Measurements from ENCODE around the gene UTP25.

UTP25 gene

DNA sequence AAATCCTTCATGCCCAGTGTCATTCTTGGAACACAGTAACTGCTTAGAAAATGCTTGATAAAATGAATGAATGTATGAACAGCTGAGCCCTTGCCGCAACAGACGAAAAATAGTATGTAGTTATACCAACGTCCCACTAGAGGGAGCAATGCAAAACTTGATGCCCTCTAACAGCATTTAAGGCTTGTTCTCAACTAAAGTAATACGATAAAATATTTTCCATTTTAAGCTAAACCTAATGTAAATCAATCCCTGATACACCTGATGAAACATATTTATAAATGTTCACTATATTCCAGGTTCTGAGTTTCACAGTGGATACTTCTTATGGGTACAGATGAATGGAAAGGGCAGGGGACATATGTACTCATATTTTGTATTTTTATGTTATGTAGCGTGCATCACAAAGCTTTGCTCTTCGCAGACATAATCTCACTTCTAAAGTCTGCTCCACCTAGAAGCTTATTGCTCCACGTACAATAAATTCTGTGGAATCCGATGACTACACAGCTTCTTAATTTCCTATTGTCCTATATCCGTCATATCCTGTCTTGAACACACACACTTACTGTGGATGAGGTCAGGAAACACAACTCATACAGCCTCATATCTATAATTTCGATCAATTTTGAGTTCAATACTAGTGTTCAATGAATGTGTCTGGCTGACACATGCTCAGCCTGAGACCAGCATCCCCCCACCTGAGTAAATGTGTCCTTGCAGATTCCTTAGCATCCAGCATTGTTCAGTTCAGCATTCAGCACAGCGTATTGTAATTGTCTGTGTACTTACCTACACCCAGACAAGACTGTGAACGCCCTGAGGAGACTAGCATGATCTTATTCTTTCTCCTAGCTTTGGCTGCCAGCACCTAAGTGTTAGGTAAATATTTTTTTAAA is 4.4 kb upstream of the UTP25 start:
- Histone ChIP-seq H3K27ac (ENCODE audit: low read depth, low read length) (no peak overlapping the region), H3F3A (ENCODE audit: control insufficient read depth, insufficient read depth) (peaks cover 3% of the 10 kb centered on the region; the same call in 1 of the 2 replicates), H3K4me2 (ENCODE audit: low read length) (peak overlapping the region; percentile 20), H3K79me2 (ENCODE audit: control insufficient read depth, low read length) (peaks cover 7% of the 10 kb centered on the region), H3K4me1 (ENCODE audit: control insufficient read depth, low read length) (peaks cover 10% of the 10 kb centered on the region), H3K4me3 (ENCODE audit: low read length) (no peak overlapping the region), H3K27me3 (ENCODE audit: control insufficient read depth, low read length) (peaks cover 11% of the 10 kb centered on the region), H3K36me3 (ENCODE audit: control insufficient read depth, low read length) (peaks cover 3% of the 10 kb centered on the region; the same call in 1 of the 2 replicates), H4K20me1 (ENCODE audit: control insufficient read depth, insufficient read depth, low read depth, low read length) (no peaks in the 10 kb centered on the region), H3K9me3 (ENCODE audit: control insufficient read depth, insufficient read depth, low read length) (no peaks in the 10 kb centered on the region), H3K9me2 (replicated peaks; ENCODE audit: control insufficient read depth, low read length) (no peaks in the 10 kb centered on the region)
- no peak for TF ChIP-seq EZH2phosphoT487 (IDR thresholded peaks at IDR 0.05; ENCODE audit: borderline replicate concordance, low read length)
- TF ChIP-seq, protein P1, sequence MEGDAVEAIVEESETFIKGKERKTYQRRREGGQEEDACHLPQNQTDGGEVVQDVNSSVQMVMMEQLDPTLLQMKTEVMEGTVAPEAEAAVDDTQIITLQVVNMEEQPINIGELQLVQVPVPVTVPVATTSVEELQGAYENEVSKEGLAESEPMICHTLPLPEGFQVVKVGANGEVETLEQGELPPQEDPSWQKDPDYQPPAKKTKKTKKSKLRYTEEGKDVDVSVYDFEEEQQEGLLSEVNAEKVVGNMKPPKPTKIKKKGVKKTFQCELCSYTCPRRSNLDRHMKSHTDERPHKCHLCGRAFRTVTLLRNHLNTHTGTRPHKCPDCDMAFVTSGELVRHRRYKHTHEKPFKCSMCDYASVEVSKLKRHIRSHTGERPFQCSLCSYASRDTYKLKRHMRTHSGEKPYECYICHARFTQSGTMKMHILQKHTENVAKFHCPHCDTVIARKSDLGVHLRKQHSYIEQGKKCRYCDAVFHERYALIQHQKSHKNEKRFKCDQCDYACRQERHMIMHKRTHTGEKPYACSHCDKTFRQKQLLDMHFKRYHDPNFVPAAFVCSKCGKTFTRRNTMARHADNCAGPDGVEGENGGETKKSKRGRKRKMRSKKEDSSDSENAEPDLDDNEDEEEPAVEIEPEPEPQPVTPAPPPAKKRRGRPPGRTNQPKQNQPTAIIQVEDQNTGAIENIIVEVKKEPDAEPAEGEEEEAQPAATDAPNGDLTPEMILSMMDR (IDR thresholded peaks at IDR 0.05; ENCODE audit: low read depth, low read length, poor library complexity, severe bottlenecking): peak; percentile 73

DNA sequence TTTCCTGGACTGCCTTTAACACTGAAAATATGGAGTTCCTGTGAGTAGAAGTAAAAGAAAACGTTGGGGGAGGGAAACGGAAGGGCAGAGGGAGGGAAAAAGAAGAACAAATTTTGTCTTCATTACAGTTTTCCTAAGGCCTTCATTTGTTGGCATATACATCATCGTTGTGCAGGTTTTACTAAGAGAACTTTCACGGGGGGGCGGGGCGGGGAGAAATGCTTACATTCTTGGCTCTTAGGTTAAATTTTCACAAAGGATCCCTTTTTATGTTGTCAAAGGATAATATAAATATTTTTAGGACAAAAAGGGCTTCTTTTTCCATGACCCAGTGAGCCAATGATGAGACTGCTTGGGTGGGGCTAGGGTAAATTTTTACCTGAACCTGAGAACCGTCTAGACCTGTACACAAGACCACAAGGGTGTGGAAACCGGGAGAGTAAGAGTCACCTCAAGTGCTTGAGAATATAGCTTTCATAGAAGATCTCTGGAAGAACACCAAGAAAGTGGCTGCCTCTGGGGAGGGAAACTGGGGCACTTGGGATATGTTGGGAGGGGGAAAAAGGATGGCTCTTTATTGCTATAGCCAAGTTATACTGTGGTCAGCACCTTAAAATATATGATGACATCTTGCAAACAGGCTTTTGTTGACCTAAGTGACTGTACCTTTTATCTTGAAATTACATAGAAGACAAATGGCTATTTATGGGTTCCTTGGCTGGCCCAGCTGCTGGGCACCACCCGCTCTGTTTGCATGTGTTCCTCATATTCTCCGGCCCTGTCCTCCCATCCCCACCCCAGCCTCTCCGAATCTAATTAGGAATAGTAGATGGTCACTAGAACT is 2.0 kb upstream of the UTP25 start:
- Histone ChIP-seq H3K4me3 (ENCODE audit: low read length) (no peak overlapping the region), H3K4me1 (ENCODE audit: control insufficient read depth, low read length) (peaks cover 22% of the 10 kb centered on the region), H4K20me1 (ENCODE audit: control insufficient read depth, insufficient read depth, low read depth, low read length) (no peaks in the 10 kb centered on the region), H3K79me2 (ENCODE audit: control insufficient read depth, low read length) (peaks cover 31% of the 10 kb centered on the region), H3K9me3 (ENCODE audit: control insufficient read depth, insufficient read depth, low read length) (no peaks in the 10 kb centered on the region), H3K4me2 (ENCODE audit: low read length) (no peak overlapping the region), H3K27ac (ENCODE audit: low read depth, low read length) (no peak overlapping the region), H3K27me3 (ENCODE audit: control insufficient read depth, low read length) (no peaks in the 10 kb centered on the region; the same call in 1 of the 2 replicates), H3F3A (ENCODE audit: control insufficient read depth, insufficient read depth) (peaks cover 3% of the 10 kb centered on the region), H3K9me2 (replicated peaks; ENCODE audit: control insufficient read depth, low read length) (no peaks in the 10 kb centered on the region), H3K36me3 (ENCODE audit: control insufficient read depth, low read length) (peaks cover 16% of the 10 kb centered on the region)
- no peak for TF ChIP-seq EZH2phosphoT487 (IDR thresholded peaks at IDR 0.05; ENCODE audit: borderline replicate concordance, low read length)
- TF ChIP-seq, protein P1 (IDR thresholded peaks at IDR 0.05; ENCODE audit: low read depth, low read length, poor library complexity, severe bottlenecking): no peak

DNA sequence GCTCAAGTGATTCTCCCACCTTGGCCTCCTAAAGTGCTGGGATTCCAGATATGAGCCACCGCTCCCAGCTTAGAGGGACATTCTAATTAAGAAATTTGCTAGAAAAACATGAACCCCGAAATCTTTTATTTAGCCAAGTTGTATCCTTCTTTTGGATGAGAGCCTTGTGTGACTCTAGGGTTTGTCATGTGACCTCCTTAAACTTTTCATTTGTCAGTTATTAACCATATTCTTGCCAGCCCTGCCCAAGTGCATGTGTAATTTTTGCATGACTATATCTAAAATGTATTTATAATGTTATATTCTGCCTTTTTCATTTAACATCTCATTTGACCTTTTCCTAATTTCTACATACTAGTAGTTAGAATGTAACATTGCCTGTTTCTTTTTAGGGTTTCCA is 1.9 kb downstream of the UTP25 start:
- peaks cover 53% of the 10 kb centered on the region for H3K36me3 ChIP-seq (ENCODE audit: control insufficient read depth, low read length)

More for the DNA sequence above, 1.9 kb downstream of the UTP25 start:
- Histone ChIP-seq H3K27ac (ENCODE audit: low read depth, low read length) (no peak overlapping the region), H3K9me3 (ENCODE audit: control insufficient read depth, insufficient read depth, low read length) (no peaks in the 10 kb centered on the region), H3K79me2 (ENCODE audit: control insufficient read depth, low read length) (peaks cover 36% of the 10 kb centered on the region), H3K9me2 (replicated peaks; ENCODE audit: control insufficient read depth, low read length) (no peaks in the 10 kb centered on the region), H3K27me3 (ENCODE audit: control insufficient read depth, low read length) (no peaks in the 10 kb centered on the region), H3K4me1 (ENCODE audit: control insufficient read depth, low read length) (peaks cover 22% of the 10 kb centered on the region), H3K4me3 (ENCODE audit: low read length) (peak overlapping the region; percentile 100), H3K4me2 (ENCODE audit: low read length) (peak overlapping the region; percentile 48), H4K20me1 (ENCODE audit: control insufficient read depth, insufficient read depth, low read depth, low read length) (no peaks in the 10 kb centered on the region), H3F3A (ENCODE audit: control insufficient read depth, insufficient read depth) (peaks cover 5% of the 10 kb centered on the region)
- TF ChIP-seq, protein P1 (IDR thresholded peaks at IDR 0.05; ENCODE audit: low read depth, low read length, poor library complexity, severe bottlenecking): no peak
- TF ChIP-seq EZH2phosphoT487 (IDR thresholded peaks at IDR 0.05; ENCODE audit: borderline replicate concordance, low read length): no peak
